Measurements from ENCODE around the gene DYNLT2. TPM values are rescaled to one million over a fixed set of nuclear protein-coding genes. Genes with fewer than 3 reads are reported as not detected.
A peak's percentile ranks its signal among the peaks of the same experiment; 100 is the strongest.

Gene DYNLT2
- total RNA-seq, 1 experiment from 2014 or later = 1.7 TPM

DNA sequence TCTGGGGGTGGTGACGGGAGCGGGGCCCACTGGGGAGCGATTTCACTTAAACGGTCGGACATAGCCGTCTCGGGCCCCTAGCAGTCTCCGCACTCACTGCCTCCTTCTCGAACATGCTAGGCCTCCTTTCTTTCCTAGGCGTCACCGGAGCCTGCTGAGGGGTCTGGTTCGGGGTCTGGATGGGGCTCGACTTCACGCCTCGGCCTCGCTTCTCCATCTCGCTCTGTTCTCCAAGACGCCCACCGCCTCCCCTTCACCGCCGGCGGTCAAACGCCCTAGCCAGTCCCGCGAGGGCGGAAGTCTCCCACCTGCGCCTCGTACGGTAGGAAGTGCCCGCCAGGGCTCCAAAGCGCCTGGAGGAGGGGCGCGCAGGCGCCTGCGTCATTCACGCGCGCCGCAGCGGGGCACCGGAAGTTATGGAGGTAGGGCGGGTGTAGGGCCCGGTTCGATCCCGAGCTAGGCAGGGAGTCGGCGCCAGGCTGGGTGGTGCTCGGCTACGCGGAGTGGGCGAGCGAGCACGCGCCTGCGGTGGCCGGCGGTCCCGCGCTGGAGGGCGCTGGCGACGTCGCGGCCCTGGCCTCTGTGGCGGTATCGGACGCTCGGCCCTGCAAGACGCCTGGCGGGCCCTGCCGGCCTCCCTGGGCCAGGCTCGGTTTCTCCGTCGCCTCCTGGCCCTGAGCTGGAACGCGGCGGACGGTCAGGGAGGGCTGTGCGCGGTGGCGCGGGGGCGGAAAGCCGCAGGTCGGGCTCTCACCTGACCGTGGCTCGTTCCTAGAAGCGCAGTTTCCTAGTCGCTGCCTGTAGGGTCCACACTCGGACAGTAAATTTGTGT, at the start of gene DYNLT2, which contains the start of gene ERMARD (continued):
- TF ChIP-seq, protein P1, sequence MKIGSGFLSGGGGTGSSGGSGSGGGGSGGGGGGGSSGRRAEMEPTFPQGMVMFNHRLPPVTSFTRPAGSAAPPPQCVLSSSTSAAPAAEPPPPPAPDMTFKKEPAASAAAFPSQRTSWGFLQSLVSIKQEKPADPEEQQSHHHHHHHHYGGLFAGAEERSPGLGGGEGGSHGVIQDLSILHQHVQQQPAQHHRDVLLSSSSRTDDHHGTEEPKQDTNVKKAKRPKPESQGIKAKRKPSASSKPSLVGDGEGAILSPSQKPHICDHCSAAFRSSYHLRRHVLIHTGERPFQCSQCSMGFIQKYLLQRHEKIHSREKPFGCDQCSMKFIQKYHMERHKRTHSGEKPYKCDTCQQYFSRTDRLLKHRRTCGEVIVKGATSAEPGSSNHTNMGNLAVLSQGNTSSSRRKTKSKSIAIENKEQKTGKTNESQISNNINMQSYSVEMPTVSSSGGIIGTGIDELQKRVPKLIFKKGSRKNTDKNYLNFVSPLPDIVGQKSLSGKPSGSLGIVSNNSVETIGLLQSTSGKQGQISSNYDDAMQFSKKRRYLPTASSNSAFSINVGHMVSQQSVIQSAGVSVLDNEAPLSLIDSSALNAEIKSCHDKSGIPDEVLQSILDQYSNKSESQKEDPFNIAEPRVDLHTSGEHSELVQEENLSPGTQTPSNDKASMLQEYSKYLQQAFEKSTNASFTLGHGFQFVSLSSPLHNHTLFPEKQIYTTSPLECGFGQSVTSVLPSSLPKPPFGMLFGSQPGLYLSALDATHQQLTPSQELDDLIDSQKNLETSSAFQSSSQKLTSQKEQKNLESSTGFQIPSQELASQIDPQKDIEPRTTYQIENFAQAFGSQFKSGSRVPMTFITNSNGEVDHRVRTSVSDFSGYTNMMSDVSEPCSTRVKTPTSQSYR (CRISPR knock-in tag; IDR thresholded peaks at IDR 0.05) = no peak; the same call in 1 of the 2 replicates
- no peak for TF ChIP-seq SMAD4 (CRISPR knock-in tag; IDR thresholded peaks at IDR 0.05)
- TF ChIP-seq PRRX2 (CRISPR knock-in tag; IDR thresholded peaks at IDR 0.05) = 0 out of 2 replicates have a peak, but pooled peaks have one; percentile 26
- TF ChIP-seq, protein P2, sequence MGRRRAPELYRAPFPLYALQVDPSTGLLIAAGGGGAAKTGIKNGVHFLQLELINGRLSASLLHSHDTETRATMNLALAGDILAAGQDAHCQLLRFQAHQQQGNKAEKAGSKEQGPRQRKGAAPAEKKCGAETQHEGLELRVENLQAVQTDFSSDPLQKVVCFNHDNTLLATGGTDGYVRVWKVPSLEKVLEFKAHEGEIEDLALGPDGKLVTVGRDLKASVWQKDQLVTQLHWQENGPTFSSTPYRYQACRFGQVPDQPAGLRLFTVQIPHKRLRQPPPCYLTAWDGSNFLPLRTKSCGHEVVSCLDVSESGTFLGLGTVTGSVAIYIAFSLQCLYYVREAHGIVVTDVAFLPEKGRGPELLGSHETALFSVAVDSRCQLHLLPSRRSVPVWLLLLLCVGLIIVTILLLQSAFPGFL (CRISPR knock-in tag; IDR thresholded peaks at IDR 0.05; ENCODE audit: borderline replicate concordance) = peak; percentile 47
- peak; percentile 98 for TF ChIP-seq KAT7 (CRISPR knock-in tag; IDR thresholded peaks at IDR 0.05; ENCODE audit: borderline replicate concordance)
- TF ChIP-seq TP53 (CRISPR knock-in tag; IDR thresholded peaks at IDR 0.05) = peak; percentile 86
- no peak for TF ChIP-seq ZNF263 (CRISPR knock-in tag; IDR thresholded peaks at IDR 0.05; ENCODE audit: low read depth)
- no peak for TF ChIP-seq GRHL2 (CRISPR knock-in tag; IDR thresholded peaks at IDR 0.05; ENCODE audit: insufficient replicate concordance, severe bottlenecking)
- TF ChIP-seq, protein P3, sequence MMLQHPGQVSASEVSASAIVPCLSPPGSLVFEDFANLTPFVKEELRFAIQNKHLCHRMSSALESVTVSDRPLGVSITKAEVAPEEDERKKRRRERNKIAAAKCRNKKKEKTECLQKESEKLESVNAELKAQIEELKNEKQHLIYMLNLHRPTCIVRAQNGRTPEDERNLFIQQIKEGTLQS (CRISPR knock-in tag; conservative IDR thresholded peaks at IDR 0.05) = no peak
- TF ChIP-seq, protein P4, sequence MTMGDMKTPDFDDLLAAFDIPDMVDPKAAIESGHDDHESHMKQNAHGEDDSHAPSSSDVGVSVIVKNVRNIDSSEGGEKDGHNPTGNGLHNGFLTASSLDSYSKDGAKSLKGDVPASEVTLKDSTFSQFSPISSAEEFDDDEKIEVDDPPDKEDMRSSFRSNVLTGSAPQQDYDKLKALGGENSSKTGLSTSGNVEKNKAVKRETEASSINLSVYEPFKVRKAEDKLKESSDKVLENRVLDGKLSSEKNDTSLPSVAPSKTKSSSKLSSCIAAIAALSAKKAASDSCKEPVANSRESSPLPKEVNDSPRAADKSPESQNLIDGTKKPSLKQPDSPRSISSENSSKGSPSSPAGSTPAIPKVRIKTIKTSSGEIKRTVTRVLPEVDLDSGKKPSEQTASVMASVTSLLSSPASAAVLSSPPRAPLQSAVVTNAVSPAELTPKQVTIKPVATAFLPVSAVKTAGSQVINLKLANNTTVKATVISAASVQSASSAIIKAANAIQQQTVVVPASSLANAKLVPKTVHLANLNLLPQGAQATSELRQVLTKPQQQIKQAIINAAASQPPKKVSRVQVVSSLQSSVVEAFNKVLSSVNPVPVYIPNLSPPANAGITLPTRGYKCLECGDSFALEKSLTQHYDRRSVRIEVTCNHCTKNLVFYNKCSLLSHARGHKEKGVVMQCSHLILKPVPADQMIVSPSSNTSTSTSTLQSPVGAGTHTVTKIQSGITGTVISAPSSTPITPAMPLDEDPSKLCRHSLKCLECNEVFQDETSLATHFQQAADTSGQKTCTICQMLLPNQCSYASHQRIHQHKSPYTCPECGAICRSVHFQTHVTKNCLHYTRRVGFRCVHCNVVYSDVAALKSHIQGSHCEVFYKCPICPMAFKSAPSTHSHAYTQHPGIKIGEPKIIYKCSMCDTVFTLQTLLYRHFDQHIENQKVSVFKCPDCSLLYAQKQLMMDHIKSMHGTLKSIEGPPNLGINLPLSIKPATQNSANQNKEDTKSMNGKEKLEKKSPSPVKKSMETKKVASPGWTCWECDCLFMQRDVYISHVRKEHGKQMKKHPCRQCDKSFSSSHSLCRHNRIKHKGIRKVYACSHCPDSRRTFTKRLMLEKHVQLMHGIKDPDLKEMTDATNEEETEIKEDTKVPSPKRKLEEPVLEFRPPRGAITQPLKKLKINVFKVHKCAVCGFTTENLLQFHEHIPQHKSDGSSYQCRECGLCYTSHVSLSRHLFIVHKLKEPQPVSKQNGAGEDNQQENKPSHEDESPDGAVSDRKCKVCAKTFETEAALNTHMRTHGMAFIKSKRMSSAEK (CRISPR knock-in tag; IDR thresholded peaks at IDR 0.05; ENCODE audit: borderline replicate concordance) = no peak
- TF ChIP-seq, protein P5, sequence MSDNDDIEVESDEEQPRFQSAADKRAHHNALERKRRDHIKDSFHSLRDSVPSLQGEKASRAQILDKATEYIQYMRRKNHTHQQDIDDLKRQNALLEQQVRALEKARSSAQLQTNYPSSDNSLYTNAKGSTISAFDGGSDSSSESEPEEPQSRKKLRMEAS (CRISPR knock-in tag; IDR thresholded peaks at IDR 0.05) = peak; percentile 90
- TF ChIP-seq ELF4 (CRISPR knock-in tag; IDR thresholded peaks at IDR 0.05; ENCODE audit: low read depth) = no peak
- TF ChIP-seq, protein P6, sequence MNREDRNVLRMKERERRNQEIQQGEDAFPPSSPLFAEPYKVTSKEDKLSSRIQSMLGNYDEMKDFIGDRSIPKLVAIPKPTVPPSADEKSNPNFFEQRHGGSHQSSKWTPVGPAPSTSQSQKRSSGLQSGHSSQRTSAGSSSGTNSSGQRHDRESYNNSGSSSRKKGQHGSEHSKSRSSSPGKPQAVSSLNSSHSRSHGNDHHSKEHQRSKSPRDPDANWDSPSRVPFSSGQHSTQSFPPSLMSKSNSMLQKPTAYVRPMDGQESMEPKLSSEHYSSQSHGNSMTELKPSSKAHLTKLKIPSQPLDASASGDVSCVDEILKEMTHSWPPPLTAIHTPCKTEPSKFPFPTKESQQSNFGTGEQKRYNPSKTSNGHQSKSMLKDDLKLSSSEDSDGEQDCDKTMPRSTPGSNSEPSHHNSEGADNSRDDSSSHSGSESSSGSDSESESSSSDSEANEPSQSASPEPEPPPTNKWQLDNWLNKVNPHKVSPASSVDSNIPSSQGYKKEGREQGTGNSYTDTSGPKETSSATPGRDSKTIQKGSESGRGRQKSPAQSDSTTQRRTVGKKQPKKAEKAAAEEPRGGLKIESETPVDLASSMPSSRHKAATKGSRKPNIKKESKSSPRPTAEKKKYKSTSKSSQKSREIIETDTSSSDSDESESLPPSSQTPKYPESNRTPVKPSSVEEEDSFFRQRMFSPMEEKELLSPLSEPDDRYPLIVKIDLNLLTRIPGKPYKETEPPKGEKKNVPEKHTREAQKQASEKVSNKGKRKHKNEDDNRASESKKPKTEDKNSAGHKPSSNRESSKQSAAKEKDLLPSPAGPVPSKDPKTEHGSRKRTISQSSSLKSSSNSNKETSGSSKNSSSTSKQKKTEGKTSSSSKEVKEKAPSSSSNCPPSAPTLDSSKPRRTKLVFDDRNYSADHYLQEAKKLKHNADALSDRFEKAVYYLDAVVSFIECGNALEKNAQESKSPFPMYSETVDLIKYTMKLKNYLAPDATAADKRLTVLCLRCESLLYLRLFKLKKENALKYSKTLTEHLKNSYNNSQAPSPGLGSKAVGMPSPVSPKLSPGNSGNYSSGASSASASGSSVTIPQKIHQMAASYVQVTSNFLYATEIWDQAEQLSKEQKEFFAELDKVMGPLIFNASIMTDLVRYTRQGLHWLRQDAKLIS (CRISPR knock-in tag; IDR thresholded peaks at IDR 0.05; ENCODE audit: borderline replicate concordance) = peak; percentile 71; the same call in 1 of the 2 replicates
- TF ChIP-seq, protein P7, sequence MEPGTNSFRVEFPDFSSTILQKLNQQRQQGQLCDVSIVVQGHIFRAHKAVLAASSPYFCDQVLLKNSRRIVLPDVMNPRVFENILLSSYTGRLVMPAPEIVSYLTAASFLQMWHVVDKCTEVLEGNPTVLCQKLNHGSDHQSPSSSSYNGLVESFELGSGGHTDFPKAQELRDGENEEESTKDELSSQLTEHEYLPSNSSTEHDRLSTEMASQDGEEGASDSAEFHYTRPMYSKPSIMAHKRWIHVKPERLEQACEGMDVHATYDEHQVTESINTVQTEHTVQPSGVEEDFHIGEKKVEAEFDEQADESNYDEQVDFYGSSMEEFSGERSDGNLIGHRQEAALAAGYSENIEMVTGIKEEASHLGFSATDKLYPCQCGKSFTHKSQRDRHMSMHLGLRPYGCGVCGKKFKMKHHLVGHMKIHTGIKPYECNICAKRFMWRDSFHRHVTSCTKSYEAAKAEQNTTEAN (CRISPR knock-in tag; IDR thresholded peaks at IDR 0.05) = peak; percentile 71
- no peak for TF ChIP-seq MXD4 (CRISPR knock-in tag; IDR thresholded peaks at IDR 0.05; ENCODE audit: borderline replicate concordance)
- no peak for TF ChIP-seq ZNF396 (CRISPR knock-in tag; IDR thresholded peaks at IDR 0.05; ENCODE audit: borderline replicate concordance)
- TF ChIP-seq, protein P8, sequence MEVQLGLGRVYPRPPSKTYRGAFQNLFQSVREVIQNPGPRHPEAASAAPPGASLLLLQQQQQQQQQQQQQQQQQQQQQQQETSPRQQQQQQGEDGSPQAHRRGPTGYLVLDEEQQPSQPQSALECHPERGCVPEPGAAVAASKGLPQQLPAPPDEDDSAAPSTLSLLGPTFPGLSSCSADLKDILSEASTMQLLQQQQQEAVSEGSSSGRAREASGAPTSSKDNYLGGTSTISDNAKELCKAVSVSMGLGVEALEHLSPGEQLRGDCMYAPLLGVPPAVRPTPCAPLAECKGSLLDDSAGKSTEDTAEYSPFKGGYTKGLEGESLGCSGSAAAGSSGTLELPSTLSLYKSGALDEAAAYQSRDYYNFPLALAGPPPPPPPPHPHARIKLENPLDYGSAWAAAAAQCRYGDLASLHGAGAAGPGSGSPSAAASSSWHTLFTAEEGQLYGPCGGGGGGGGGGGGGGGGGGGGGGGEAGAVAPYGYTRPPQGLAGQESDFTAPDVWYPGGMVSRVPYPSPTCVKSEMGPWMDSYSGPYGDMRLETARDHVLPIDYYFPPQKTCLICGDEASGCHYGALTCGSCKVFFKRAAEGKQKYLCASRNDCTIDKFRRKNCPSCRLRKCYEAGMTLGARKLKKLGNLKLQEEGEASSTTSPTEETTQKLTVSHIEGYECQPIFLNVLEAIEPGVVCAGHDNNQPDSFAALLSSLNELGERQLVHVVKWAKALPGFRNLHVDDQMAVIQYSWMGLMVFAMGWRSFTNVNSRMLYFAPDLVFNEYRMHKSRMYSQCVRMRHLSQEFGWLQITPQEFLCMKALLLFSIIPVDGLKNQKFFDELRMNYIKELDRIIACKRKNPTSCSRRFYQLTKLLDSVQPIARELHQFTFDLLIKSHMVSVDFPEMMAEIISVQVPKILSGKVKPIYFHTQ (CRISPR knock-in tag; IDR thresholded peaks at IDR 0.05) = no peak
